IPS-15b (cell line): ENCODE data around the gene MTIF3.
"Not testable (repeated sequence)": the region's sequence is repeated elsewhere in the genome, so short reads cannot be mapped to it uniquely, and the experiment has no call there.

Source experiments
- H3K27me3 ChIP-seq: one replicate; pipeline ENCODE4 v1.6.1; 2013; ENCODE audit warnings: low read length; ENCODE audit not compliant: control insufficient read depth, insufficient read depth
- H3K36me3 ChIP-seq: one replicate; pipeline ENCODE4 v1.6.1; 2013; ENCODE audit warnings: low read length; ENCODE audit not compliant: control insufficient read depth, insufficient read depth
- H3K4me1 ChIP-seq: one replicate; pipeline ENCODE4 v1.6.1; 2013; ENCODE audit warnings: mild to moderate bottlenecking, low read length; ENCODE audit not compliant: control insufficient read depth, insufficient read depth
- H3K4me3 ChIP-seq: one replicate; pipeline ENCODE4 v1.5.1; 2013; ENCODE audit warnings: low read depth, low read length
- H3K9ac ChIP-seq: one replicate; pipeline ENCODE4 v1.6.1; 2013; ENCODE audit warnings: low read depth, mild to moderate bottlenecking, low read length
- H3K9me3 ChIP-seq: one replicate; pipeline ENCODE4 v1.6.1; 2013; ENCODE audit warnings: mild to moderate bottlenecking, low read length; ENCODE audit not compliant: control insufficient read depth, insufficient read depth

MTIF3 gene

DNA sequence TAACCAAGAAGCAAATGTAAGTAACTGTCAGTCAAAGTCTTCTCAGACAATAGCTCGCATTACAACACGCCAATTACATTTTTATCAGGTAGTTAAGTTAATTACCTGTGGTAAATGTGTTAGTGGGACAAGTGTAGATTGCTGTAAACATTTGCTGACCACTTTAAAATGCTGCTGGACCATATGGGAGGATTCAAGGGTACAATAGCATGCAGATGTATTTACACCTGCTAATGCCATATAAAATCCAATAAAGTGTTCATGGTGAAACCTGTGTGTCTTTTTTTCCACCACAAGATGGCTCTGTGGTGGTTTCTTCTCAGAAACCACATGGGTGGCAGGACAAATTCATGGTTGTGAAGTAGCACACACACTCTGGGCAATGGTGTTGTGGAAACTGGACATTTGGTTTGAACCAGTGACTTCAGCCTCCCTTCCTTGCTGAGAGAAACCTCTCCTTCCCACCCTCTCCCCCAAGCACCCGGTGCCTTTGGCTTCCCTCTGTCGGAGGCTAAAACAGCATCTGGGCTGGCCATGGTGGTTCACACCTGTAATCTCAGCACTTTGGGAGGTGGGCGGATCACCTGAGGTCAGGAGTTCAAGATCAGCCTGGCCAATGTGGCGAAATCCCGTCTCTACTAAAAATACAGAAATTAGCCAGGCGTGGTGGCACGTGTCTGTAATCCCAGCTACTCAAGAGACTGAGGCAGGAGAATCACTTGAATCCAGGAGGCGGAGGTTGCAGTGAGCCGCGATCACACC is 44.0 kb downstream of the MTIF3 start:
- H3K9me3 ChIP-seq: no peaks in the 10 kb centered on the region
- peaks cover 10% of the 10 kb centered on the region for H3K4me1 ChIP-seq
- H3K36me3 ChIP-seq: no peaks in the 10 kb centered on the region
- H3K9ac ChIP-seq: no peak overlapping the region
- no peaks in the 10 kb centered on the region for H3K27me3 ChIP-seq
- no peak overlapping the region for H3K4me3 ChIP-seq

DNA sequence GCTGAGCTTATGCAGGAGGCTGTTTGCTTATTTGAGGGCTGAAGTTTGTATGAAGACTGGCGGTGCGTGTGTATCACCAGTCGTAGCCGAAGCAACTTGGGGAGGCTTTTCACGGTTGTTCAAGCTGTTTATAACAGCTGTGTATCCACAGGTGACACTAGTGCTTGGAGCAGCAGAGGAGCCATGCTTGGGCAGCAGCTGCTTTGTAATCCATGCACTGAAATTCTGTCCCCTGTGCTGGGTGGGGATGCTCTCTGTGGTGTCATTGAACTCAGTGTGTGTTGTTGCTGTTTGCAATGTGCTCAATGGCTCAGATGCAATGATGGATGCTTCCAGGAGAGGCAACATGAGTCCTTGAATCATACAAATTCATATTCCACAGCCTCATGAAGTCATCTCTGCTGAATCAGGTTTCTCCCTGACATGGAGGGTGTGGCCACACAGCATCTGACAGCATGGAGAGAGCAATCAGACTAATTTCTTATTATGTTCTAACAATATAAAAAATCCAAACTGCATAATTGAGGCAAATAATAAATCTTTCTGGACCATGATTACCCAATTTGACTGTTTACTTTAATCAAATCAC is 44.7 kb downstream of the MTIF3 start:
- peaks cover 10% of the 10 kb centered on the region for H3K4me1 ChIP-seq
- H3K9me3 ChIP-seq: no peaks in the 10 kb centered on the region
- no peak overlapping the region for H3K4me3 ChIP-seq
- H3K27me3 ChIP-seq: no peaks in the 10 kb centered on the region
- H3K36me3 ChIP-seq: no peaks in the 10 kb centered on the region
- no peak overlapping the region for H3K9ac ChIP-seq

DNA sequence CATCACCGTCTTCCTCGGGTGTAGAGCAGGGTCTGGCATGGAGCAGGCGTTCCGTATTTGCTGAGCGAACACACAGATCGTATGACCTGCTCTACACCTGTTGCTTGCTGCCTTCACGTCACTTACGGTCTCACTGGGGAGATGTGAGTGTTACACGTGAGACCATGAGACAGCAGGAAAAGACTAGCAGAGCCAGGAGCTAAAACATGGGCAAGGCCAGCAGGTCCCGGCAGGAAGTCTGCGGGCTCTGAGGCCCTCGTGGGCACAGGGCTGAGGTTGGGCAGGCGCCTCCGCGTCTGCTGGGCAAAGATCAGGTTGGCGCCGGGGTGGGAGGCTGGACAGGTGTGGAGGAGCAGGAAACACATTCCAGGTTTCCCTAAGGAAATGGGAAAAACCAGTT is 45.7 kb downstream of the MTIF3 start:
- Histone ChIP-seq H3K27me3 (no peaks in the 10 kb centered on the region), H3K9ac (no peak overlapping the region), H3K36me3 (no peaks in the 10 kb centered on the region), H3K9me3 (no peaks in the 10 kb centered on the region), H3K4me3 (no peak overlapping the region), H3K4me1 (peaks cover 10% of the 10 kb centered on the region)

DNA sequence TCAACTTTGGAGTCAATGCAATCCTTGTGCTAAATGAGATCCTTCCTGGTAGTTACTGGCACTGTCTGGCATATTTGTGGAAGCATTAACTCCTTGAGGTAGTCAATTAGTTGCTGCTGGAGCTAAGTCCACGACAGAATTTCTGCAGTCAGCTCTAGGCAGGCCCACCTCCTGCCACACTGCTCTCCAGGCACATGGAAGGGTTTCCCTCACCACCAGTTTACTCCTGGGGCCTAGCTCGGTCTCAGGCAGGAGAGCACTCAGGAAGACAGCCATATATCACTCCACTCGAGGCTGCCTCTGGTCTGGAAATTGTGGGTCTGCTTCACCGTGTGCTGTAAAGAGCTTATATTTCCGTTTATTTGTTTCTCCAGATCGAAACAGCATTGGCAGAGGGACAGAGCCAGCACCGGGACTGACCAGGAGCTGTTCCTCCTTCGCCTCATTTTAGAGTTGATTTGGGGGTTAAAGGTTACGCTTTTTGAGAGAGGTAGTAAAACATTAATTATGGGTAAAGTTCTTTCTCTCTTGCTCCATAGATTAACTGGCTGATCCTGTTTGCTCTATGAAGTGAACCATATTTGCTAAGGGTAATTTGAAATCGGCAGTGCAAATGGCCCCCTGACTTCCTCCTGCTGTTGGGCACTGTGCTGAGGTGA is 46.5 kb downstream of the MTIF3 start:
- H3K9me3 ChIP-seq: no peaks in the 10 kb centered on the region
- H3K27me3 ChIP-seq: no peaks in the 10 kb centered on the region
- peaks cover 10% of the 10 kb centered on the region for H3K4me1 ChIP-seq
- H3K9ac ChIP-seq: no peak overlapping the region
- H3K4me3 ChIP-seq: no peak overlapping the region
- H3K36me3 ChIP-seq: no peaks in the 10 kb centered on the region

DNA sequence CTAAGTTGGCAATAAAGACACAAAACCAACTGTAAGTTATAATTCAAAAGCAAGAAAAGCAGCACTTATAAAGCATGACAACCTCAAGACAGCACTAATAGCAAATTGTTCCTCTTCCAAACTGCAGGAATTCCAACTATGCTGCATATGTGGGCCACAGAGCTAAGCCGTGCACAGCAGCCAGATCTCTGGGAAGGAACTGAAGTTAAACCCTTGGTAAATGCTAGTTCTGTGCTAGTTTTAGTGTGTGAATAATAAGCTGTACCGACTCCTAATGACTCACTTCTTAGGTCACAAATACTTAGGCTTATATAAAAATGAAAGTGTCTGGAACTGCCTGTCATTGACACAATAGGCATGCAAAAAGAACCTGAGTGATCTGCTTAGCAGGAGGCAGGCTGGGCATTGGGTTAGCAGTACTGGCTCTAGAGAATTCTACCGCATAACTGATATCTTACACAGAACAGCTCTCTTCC is 47.1 kb downstream of the MTIF3 start:
- Histone ChIP-seq H3K4me3 (no peak overlapping the region), H3K9me3 (no peaks in the 10 kb centered on the region), H3K4me1 (peaks cover 10% of the 10 kb centered on the region), H3K9ac (no peak overlapping the region), H3K36me3 (no peaks in the 10 kb centered on the region), H3K27me3 (no peaks in the 10 kb centered on the region)

DNA sequence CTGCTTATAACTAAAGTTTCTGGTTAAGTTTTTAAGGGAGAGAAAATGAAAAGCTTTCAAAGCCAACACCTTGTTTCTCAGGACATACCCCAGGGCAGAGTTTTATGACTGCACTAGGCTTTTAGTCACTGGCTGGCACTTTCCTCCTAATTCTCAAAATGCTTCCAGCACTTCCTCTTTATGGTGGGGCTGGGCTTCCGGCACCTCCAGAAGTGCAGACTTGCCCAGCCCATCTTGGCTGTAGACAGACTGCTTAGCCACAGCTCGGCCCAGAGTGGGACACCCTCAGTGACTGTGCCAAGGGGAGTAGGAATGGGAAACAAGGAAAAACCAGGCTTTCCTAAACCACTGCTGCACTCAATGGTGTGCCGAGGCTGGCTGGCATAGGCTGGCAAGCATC is 49.2 kb downstream of the MTIF3 start:
- H3K4me3 ChIP-seq: no peak overlapping the region
- H3K4me1 ChIP-seq: peaks cover 10% of the 10 kb centered on the region
- H3K9ac ChIP-seq: no peak overlapping the region
- H3K9me3 ChIP-seq: no peaks in the 10 kb centered on the region
- H3K27me3 ChIP-seq: no peaks in the 10 kb centered on the region
- H3K36me3 ChIP-seq: no peaks in the 10 kb centered on the region

DNA sequence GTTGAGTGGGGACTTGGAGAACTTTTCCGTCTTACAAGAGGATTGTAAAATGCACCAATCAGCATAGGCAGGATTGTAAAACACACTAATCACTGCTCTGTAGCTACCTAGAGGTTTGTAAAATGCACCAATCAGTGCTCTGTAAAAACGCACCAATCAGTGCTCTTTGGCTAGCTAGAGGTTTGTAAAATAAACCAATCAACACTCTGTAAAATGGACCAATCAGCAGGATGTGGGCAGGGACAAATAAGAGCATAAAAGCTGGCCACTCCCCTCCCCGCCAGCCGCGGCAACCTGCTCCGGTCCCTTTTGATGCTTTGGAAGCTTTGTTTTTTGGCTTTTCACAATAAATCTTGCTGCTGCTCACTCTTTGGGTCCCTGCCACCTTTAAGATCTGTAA is 50.0 kb downstream of the MTIF3 start:
- H3K36me3 ChIP-seq, H3K9ac ChIP-seq, H3K9me3 ChIP-seq, H3K27me3 ChIP-seq, H3K4me3 ChIP-seq: not testable (repeated sequence)
- peaks cover 10% of the 10 kb centered on the region for H3K4me1 ChIP-seq

DNA sequence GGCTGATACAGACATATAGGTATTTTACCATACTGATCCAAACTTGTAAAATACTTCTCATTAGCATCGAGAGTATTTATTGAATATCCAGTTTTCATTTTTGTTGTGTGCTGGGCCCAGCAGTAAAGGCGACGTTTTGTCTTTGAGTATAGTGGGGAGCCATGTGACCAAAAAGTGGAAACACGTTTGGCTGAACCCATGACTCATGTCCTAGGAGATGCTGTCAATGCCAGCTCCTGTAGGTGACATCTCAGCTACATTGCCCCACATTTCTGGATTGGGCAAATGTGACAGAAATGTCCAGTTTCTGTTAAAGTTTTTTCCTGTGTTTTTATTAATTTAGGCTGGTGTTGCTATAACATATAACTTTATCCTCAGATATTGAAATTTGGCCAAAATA is 52.0 kb downstream of the MTIF3 start:
- no peak overlapping the region for H3K9ac ChIP-seq
- no peaks in the 10 kb centered on the region for H3K9me3 ChIP-seq
- H3K4me1 ChIP-seq: peaks cover 6% of the 10 kb centered on the region
- no peaks in the 10 kb centered on the region for H3K27me3 ChIP-seq
- H3K4me3 ChIP-seq: no peak overlapping the region
- H3K36me3 ChIP-seq: no peaks in the 10 kb centered on the region

DNA sequence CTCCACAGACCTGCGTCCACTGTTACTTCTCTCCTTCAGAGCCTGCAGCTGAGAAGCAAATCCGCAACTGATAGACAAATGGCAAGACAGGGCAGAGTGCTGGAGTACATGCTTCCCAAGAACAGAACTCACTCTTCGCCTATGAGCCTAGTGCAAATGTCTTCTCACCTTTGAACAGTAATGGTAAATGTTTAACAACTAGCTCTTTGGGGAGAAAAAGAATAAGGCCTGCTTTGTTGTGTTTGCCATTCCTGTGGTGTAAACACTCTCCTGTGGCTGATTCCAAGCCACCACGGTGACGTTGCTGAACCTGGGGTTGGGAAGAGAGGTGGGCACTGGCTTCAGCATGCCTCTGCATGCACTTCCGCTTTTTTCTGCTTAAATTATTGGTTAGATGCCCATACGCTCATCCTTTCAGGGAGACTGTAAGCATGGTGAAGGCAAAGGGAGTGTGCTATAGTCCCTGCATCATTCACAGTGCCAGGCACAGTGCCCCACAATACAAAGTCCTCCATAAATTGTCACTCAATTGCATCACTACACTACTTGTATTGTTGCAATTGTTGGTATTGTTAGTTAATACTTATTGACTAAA is 54.0 kb downstream of the MTIF3 start:
- no peaks in the 10 kb centered on the region for H3K27me3 ChIP-seq
- no peaks in the 10 kb centered on the region for H3K9me3 ChIP-seq
- H3K36me3 ChIP-seq: no peaks in the 10 kb centered on the region
- no peaks in the 10 kb centered on the region for H3K4me1 ChIP-seq
- H3K9ac ChIP-seq: no peak overlapping the region
- H3K4me3 ChIP-seq: no peak overlapping the region

DNA sequence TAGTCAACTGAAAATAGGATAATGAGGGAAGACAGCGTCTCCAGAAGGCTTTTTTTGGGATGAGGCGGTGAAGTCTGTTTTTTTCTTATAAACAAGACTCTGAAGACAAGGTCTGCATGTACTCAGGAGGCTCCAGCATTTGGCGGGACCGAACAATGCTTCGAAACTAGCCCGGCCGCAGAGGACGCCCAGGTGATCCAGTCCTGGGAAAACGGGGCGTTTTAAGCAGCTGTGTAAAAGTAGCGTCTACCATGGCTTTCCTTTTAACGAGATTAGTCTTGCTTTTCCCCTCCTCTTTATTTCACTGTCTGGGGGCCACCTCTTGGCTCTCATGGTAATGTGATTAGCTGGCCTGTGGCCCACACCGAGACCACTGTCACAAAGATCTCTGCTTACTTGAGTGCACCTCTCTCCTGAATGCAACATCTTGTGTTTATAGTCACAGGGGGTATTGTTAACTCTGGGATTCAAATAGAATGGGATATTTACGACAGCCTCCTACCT is 55.3 kb downstream of the MTIF3 start:
- no peak overlapping the region for H3K9ac ChIP-seq
- no peaks in the 10 kb centered on the region for H3K27me3 ChIP-seq
- no peak overlapping the region for H3K4me3 ChIP-seq
- H3K4me1 ChIP-seq: no peaks in the 10 kb centered on the region
- H3K36me3 ChIP-seq: no peaks in the 10 kb centered on the region
- no peaks in the 10 kb centered on the region for H3K9me3 ChIP-seq

DNA sequence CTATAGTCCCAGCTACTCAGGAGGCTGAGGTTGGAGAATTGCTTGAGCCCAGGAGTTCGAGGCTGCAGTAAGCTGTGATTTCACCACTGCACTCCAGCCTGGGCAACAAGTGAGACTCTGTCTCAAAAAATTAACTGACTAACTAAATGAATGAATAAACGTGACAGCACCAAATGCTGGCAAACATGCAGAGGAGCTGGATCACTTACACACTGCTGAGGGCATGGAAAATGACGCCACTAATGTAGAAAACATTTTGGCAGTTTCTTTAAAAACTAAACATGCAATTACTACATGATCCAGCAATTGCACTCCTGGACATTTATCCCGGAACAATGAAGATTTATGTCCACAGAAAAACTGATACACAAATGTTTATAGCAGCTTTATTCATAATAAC is 57.3 kb downstream of the MTIF3 start:
- Histone ChIP-seq H3K9ac (no peak overlapping the region), H3K4me1 (no peaks in the 10 kb centered on the region)

More for the DNA sequence above, 57.3 kb downstream of the MTIF3 start:
- Histone ChIP-seq H3K27me3 (peaks cover under 1% of the 10 kb centered on the region), H3K36me3 (no peaks in the 10 kb centered on the region), H3K9me3 (no peaks in the 10 kb centered on the region), H3K4me3 (no peak overlapping the region)
